WTC11 (cell line): ENCODE measurements around the gene FMNL3. TPM values are rescaled to one million over a fixed set of nuclear protein-coding genes. Genes with fewer than 3 reads are reported as not detected.
"Not testable (repeated sequence)": the region's sequence is repeated elsewhere in the genome, so short reads cannot be mapped to it uniquely, and the experiment has no call there.

Experiments
- ATAC-seq: fragments of 200-7000 bp; cut with Tn5 transposase; 2 replicates; pipeline ENCODE4 v1.10.0; 2021; ENCODE audit warnings: mild to moderate bottlenecking, moderate library complexity
- CTCF ChIA-PET: fragments of 300-600 bp; sonication (Branson Sonifier 250); formaldehyde crosslinking; loops from one replicate; lab custom pipeline; 2021; ENCODE audit warnings: antibody characterized with exemption; lab: Charles Lee
- POLR2A ChIA-PET: fragments of 350-600 bp; sonication (Branson Sonifier 250); formaldehyde crosslinking; loops from one replicate; lab custom pipeline; 2021; ENCODE audit warnings: antibody characterized with exemption; lab: Charles Lee
- DNase-seq: peaks from one replicate; pipeline ENCODE4 v3.0.0; 2021; ENCODE audit warnings: low spot score
- H3K27ac Mint-ChIP-seq: 2 replicates; pipeline ENCODE4 v1.8.0; 2021; ENCODE audit warnings: mixed read lengths
- H3K27me3 Mint-ChIP-seq: 2 replicates; pipeline ENCODE4 v1.8.0; 2021; ENCODE audit warnings: low read depth, mild to moderate bottlenecking, moderate library complexity, mixed read lengths
- H3K36me3 Mint-ChIP-seq: 2 replicates; pipeline ENCODE4 v1.8.0; 2021; ENCODE audit warnings: mixed read lengths
- H3K4me1 Mint-ChIP-seq: 2 replicates; pipeline ENCODE4 v1.8.0; 2022; ENCODE audit warnings: mixed read lengths
- H3K4me3 Mint-ChIP-seq: 2 replicates; pipeline ENCODE4 v1.8.0; 2021; ENCODE audit warnings: mild to moderate bottlenecking, moderate library complexity, mixed read lengths
- H3K9me3 Mint-ChIP-seq: 2 replicates; pipeline ENCODE4 v1.8.0; 2021; ENCODE audit warnings: mixed read lengths
- ELF4 ChIP-seq: sonication (generic); formaldehyde crosslinking; IDR thresholded peaks from 2 replicates; pipeline ENCODE4 v1.8.1; 2022; ENCODE audit warnings: low read depth, mild to moderate bottlenecking, moderate library complexity, missing genetic modification reagents
- ETV6 ChIP-seq: sonication (generic); formaldehyde crosslinking; IDR thresholded peaks from 2 replicates; pipeline ENCODE4 v1.8.1; 2022; ENCODE audit warnings: mild to moderate bottlenecking, missing genetic modification reagents
- GRHL2 ChIP-seq: fragments of 250-450 bp; sonication (Bioruptor Pico); IDR thresholded peaks from 2 replicates; pipeline ENCODE4 v1.8.0; 2022; ENCODE audit warnings: mild to moderate bottlenecking, moderate library complexity; ENCODE audit not compliant: insufficient replicate concordance, severe bottlenecking
- SOX15 ChIP-seq: fragments of 250-450 bp; sonication (Bioruptor Pico); IDR thresholded peaks from 2 replicates; pipeline ENCODE4 v1.9.0; 2021; ENCODE audit warnings: mild to moderate bottlenecking
- TEAD1 ChIP-seq: sonication (generic); formaldehyde crosslinking; IDR thresholded peaks from 2 replicates; pipeline ENCODE4 v1.8.0; 2022; ENCODE audit warnings: mild to moderate bottlenecking, missing genetic modification reagents
- total RNA-seq: library from RNA; stranded (reverse); gene quantifications from 3 replicates; pipeline ENCODE4 v1.2.3, GENCODE V29; 2021
- TF ChIP-seq, protein P1 (sequence below): sonication (generic); formaldehyde crosslinking; conservative IDR thresholded peaks from 2 replicates; pipeline ENCODE4 v1.8.1; 2023; ENCODE audit warnings: mild to moderate bottlenecking, low read depth, missing genetic modification reagents, moderate library complexity
- TF ChIP-seq, protein P2 (sequence below): fragments of 250-450 bp; sonication (Bioruptor Pico); IDR thresholded peaks from 2 replicates; pipeline ENCODE4 v2.1.2; 2022; ENCODE audit warnings: mild to moderate bottlenecking, moderate library complexity
- TF ChIP-seq, protein P3 (sequence below): sonication (generic); formaldehyde crosslinking; IDR thresholded peaks from 2 replicates; pipeline ENCODE4 v1.8.1; 2023; ENCODE audit warnings: mild to moderate bottlenecking, moderate library complexity, missing genetic modification reagents
- TF ChIP-seq, protein P4 (sequence below): sonication (generic); formaldehyde crosslinking; IDR thresholded peaks from 2 replicates; pipeline ENCODE4 v1.8.0; 2023; ENCODE audit warnings: missing genetic modification reagents
- TF ChIP-seq, protein P5 (sequence below): fragments of 250-450 bp; sonication (Bioruptor Pico); IDR thresholded peaks from 2 replicates; pipeline ENCODE4 v1.9.0; 2021; ENCODE audit warnings: mild to moderate bottlenecking
- TF ChIP-seq, protein P6 (sequence below): sonication (generic); formaldehyde crosslinking; IDR thresholded peaks from 2 replicates; pipeline ENCODE4 v1.8.1; 2023; ENCODE audit warnings: mild to moderate bottlenecking, missing genetic modification reagents, moderate library complexity
- TF ChIP-seq, protein P7 (sequence below): sonication (generic); formaldehyde crosslinking; IDR thresholded peaks from 2 replicates; pipeline ENCODE4 v1.8.0; 2022; ENCODE audit warnings: mild to moderate bottlenecking, missing genetic modification reagents
- TF ChIP-seq, protein P8 (sequence below): sonication (generic); formaldehyde crosslinking; IDR thresholded peaks from 2 replicates; pipeline ENCODE4 v1.8.1; 2022; ENCODE audit warnings: missing genetic modification reagents, borderline replicate concordance

FMNL3 gene
- total RNA-seq, 1 experiment from 2014 or later, result 19.3 TPM

DNA sequence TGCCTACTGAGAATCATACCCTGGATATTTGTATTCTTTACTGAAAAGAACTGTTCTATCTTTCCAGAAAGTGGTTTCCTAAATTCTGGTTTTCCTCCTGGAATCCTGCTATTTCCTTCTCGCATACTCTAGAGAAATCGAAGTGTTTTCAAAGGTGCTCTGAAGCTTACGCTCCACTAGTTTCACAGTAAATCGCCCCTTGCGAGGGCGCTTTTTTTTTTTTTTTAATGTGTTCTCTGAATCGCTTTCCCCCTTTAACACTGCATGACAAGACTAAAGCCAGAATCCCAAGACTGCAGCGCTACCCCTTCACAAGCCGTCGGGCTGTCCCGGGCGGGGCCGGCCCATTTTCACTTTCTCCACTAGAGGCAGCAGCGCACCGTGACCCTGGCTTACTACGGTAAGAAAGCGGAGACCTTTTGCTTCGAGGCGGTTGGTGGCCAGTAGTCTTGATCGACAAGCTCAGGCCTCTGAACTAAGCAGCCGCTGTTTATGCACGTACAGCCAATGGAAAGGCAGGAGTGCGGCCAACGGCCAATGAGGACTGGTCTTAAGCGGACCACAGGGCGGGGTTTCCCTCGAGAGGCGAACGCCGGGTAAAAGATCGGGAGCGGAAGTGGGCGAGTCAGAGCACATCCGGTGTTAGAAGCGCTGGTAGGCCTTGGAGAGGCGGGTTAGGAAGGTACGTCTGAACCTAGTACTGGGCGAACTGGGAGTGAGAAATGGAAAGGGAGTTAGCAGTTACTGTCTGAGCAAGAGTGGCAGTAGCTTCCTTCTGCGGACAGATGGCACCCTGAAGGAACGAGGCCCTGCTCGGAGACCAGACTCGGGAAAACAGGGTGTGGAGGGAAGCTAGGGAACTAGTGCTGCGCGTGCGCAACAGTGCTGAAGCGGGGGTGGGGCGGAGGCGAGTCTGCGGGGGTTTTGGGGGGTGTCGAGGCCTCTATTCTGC is 34.0 kb upstream of the FMNL3 start, which contains the start of gene TMBIM6 (continued):
- TF ChIP-seq, protein P1, sequence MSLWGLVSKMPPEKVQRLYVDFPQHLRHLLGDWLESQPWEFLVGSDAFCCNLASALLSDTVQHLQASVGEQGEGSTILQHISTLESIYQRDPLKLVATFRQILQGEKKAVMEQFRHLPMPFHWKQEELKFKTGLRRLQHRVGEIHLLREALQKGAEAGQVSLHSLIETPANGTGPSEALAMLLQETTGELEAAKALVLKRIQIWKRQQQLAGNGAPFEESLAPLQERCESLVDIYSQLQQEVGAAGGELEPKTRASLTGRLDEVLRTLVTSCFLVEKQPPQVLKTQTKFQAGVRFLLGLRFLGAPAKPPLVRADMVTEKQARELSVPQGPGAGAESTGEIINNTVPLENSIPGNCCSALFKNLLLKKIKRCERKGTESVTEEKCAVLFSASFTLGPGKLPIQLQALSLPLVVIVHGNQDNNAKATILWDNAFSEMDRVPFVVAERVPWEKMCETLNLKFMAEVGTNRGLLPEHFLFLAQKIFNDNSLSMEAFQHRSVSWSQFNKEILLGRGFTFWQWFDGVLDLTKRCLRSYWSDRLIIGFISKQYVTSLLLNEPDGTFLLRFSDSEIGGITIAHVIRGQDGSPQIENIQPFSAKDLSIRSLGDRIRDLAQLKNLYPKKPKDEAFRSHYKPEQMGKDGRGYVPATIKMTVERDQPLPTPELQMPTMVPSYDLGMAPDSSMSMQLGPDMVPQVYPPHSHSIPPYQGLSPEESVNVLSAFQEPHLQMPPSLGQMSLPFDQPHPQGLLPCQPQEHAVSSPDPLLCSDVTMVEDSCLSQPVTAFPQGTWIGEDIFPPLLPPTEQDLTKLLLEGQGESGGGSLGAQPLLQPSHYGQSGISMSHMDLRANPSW (CRISPR knock-in tag), result no peak
- no peak for TF ChIP-seq GRHL2 (CRISPR knock-in tag)
- TF ChIP-seq, protein P2, sequence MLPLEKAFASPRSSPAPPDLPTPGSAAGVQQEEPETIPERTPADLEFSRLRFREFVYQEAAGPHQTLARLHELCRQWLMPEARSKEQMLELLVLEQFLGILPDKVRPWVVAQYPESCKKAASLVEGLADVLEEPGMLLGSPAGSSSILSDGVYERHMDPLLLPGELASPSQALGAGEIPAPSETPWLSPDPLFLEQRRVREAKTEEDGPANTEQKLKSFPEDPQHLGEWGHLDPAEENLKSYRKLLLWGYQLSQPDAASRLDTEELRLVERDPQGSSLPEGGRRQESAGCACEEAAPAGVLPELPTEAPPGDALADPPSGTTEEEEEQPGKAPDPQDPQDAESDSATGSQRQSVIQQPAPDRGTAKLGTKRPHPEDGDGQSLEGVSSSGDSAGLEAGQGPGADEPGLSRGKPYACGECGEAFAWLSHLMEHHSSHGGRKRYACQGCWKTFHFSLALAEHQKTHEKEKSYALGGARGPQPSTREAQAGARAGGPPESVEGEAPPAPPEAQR (CRISPR knock-in tag), result no peak
- TF ChIP-seq, protein P3, sequence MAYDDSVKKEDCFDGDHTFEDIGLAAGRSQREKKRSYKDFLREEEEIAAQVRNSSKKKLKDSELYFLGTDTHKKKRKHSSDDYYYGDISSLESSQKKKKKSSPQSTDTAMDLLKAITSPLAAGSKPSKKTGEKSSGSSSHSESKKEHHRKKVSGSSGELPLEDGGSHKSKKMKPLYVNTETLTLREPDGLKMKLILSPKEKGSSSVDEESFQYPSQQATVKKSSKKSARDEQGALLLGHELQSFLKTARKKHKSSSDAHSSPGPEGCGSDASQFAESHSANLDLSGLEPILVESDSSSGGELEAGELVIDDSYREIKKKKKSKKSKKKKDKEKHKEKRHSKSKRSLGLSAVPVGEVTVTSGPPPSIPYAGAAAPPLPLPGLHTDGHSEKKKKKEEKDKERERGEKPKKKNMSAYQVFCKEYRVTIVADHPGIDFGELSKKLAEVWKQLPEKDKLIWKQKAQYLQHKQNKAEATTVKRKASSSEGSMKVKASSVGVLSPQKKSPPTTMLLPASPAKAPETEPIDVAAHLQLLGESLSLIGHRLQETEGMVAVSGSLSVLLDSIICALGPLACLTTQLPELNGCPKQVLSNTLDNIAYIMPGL, result 0 out of 2 replicates have a peak, but pooled peaks have one; percentile 63
- TF ChIP-seq, protein P4, sequence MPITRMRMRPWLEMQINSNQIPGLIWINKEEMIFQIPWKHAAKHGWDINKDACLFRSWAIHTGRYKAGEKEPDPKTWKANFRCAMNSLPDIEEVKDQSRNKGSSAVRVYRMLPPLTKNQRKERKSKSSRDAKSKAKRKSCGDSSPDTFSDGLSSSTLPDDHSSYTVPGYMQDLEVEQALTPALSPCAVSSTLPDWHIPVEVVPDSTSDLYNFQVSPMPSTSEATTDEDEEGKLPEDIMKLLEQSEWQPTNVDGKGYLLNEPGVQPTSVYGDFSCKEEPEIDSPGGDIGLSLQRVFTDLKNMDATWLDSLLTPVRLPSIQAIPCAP, result peak; percentile 45; the same call in 1 of the 2 replicates
- no peak for TF ChIP-seq SOX15
- TF ChIP-seq, protein P5, sequence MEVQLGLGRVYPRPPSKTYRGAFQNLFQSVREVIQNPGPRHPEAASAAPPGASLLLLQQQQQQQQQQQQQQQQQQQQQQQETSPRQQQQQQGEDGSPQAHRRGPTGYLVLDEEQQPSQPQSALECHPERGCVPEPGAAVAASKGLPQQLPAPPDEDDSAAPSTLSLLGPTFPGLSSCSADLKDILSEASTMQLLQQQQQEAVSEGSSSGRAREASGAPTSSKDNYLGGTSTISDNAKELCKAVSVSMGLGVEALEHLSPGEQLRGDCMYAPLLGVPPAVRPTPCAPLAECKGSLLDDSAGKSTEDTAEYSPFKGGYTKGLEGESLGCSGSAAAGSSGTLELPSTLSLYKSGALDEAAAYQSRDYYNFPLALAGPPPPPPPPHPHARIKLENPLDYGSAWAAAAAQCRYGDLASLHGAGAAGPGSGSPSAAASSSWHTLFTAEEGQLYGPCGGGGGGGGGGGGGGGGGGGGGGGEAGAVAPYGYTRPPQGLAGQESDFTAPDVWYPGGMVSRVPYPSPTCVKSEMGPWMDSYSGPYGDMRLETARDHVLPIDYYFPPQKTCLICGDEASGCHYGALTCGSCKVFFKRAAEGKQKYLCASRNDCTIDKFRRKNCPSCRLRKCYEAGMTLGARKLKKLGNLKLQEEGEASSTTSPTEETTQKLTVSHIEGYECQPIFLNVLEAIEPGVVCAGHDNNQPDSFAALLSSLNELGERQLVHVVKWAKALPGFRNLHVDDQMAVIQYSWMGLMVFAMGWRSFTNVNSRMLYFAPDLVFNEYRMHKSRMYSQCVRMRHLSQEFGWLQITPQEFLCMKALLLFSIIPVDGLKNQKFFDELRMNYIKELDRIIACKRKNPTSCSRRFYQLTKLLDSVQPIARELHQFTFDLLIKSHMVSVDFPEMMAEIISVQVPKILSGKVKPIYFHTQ, result no peak
- peak; percentile 81 for TF ChIP-seq ETV6 (CRISPR knock-in tag)
- TF ChIP-seq, protein P6, sequence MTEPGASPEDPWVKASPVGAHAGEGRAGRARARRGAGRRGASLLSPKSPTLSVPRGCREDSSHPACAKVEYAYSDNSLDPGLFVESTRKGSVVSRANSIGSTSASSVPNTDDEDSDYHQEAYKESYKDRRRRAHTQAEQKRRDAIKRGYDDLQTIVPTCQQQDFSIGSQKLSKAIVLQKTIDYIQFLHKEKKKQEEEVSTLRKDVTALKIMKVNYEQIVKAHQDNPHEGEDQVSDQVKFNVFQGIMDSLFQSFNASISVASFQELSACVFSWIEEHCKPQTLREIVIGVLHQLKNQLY (CRISPR knock-in tag), result no peak
- 0 out of 2 replicates have a peak, but pooled peaks have one; percentile 27 for TF ChIP-seq TEAD1 (CRISPR knock-in tag)
- TF ChIP-seq, protein P7, sequence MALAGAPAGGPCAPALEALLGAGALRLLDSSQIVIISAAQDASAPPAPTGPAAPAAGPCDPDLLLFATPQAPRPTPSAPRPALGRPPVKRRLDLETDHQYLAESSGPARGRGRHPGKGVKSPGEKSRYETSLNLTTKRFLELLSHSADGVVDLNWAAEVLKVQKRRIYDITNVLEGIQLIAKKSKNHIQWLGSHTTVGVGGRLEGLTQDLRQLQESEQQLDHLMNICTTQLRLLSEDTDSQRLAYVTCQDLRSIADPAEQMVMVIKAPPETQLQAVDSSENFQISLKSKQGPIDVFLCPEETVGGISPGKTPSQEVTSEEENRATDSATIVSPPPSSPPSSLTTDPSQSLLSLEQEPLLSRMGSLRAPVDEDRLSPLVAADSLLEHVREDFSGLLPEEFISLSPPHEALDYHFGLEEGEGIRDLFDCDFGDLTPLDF (CRISPR knock-in tag), result 0 out of 2 replicates have a peak, but pooled peaks have one; percentile 12
- TF ChIP-seq, protein P8, sequence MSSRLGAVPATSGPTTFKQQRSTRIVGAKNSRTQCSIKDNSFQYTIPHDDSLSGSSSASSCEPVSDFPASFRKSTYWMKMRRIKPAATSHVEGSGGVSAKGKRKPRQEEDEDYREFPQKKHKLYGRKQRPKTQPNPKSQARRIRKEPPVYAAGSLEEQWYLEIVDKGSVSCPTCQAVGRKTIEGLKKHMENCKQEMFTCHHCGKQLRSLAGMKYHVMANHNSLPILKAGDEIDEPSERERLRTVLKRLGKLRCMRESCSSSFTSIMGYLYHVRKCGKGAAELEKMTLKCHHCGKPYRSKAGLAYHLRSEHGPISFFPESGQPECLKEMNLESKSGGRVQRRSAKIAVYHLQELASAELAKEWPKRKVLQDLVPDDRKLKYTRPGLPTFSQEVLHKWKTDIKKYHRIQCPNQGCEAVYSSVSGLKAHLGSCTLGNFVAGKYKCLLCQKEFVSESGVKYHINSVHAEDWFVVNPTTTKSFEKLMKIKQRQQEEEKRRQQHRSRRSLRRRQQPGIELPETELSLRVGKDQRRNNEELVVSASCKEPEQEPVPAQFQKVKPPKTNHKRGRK (CRISPR knock-in tag), result no peak
- TF ChIP-seq ELF4, result no peak

DNA sequence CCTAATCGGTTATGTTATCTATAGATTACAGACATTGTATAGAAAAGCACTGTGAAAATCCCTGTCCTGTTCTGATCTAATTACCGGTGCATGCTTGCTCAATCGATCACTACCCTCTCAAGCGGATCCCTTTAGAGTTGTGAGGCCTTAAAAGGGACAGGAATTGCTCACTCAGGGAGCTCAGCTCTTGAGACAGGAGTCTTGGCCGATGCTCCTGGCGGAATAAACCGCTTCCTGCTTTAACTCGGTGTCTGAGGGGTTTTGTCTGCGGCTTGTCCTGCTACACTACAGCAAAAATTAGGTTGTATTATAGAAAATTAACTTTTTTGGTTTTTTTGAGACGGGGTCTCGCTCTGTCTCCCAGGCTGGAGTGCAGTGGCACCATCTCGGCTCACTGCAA is 33.1 kb upstream of the FMNL3 start:
- H3K27ac Mint-ChIP-seq, ATAC-seq, H3K9me3 Mint-ChIP-seq, DNase-seq, H3K4me3 Mint-ChIP-seq, POLR2A ChIA-PET, H3K36me3 Mint-ChIP-seq, H3K27me3 Mint-ChIP-seq: not testable (repeated sequence)
- CTCF ChIA-PET, result interaction anchor here (0.6 to 3.1 kb wide), 12 partner anchors 27 to 1583 kb away, joined by 3 to 39 read pairs (median 8); partner anchors contain the start of gene ASB8
- peaks cover 21% of the 10 kb centered on the region for H3K4me1 Mint-ChIP-seq

DNA sequence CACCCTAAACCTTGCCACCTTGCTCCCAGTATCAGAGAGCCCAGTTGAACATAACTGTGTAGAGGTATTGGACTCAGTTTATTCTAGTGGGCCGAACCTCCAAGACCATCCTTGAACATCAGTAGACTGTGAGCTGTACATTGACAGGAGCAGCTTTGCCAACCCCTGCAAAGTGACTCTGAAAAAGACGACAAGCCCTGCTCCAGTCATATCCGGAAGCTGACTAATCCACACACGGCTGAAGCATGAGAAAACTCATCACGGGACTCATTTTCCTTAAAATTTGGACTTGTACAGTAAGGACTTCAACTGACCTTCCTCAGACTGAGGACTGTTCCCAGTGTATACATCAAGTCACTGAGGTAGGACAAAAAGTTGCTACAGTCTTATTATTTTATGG is 31.5 kb upstream of the FMNL3 start:
- Mint-ChIP-seq H3K9me3 (peaks cover 19% of the 10 kb centered on the region), H3K27me3 (peaks cover 11% of the 10 kb centered on the region), H3K4me1 (peaks cover 15% of the 10 kb centered on the region)
- H3K4me3 Mint-ChIP-seq, ATAC-seq, DNase-seq, POLR2A ChIA-PET, H3K27ac Mint-ChIP-seq, H3K36me3 Mint-ChIP-seq, CTCF ChIA-PET: not testable (repeated sequence)

DNA sequence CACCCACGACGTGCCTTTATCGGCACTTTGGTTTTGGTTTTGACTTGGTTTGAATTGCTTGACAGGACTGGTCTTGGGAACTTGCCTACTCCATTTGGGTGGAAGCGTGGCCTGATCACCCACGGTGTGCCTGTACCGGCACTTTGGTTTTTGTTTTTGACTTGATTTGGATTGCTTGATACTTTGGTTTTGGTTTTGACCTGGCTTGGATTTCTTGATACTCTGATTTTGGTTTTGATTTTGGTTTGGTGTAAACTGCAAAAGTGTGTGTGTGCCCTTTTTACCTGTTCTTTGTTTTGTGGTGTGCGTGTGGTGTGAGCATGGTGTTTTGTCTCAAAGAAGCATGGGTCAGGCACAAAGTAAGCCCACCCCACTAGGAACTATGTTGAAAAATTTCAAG is 27.7 kb upstream of the FMNL3 start:
- POLR2A ChIA-PET, ATAC-seq, H3K27ac Mint-ChIP-seq, CTCF ChIA-PET, DNase-seq, H3K36me3 Mint-ChIP-seq, H3K4me1 Mint-ChIP-seq, H3K4me3 Mint-ChIP-seq: not testable (repeated sequence)
- H3K27me3 Mint-ChIP-seq, result peaks cover 14% of the 10 kb centered on the region
- peaks cover 20% of the 10 kb centered on the region for H3K9me3 Mint-ChIP-seq
